Central memory CD8-positive, alpha-beta T cell (primary cell): ENCODE results near the gene PHLDB3.

Experiments
- ATAC-seq: fragments of 150-1000 bp; cut with Tn5 transposase; replicated peaks from 2 replicates; pipeline ENCODE4 v1.10.0; 2022; ENCODE audit warnings: mild to moderate bottlenecking, moderate FRiP score, moderate number of reproducible peaks; ENCODE audit not compliant: poor library complexity, severe bottlenecking; ENCODE audit errors: extremely low read depth
- DNase-seq, 2 donors: peaks; one replicate each; pipeline ENCODE4 v3.0.0; 2021; ENCODE audit warnings: low spot score in 2 of 2
- H3K27ac Mint-ChIP-seq: one replicate; pipeline ENCODE4 v1.8.0; 2022; ENCODE audit warnings: low read depth, mild to moderate bottlenecking, moderate library complexity, mixed read lengths
- H3K27me3 Mint-ChIP-seq: one replicate; pipeline ENCODE4 v1.8.0; 2022; ENCODE audit warnings: mixed read lengths
- H3K36me3 Mint-ChIP-seq: one replicate; pipeline ENCODE4 v1.8.0; 2022; ENCODE audit warnings: mild to moderate bottlenecking, moderate library complexity, mixed read lengths; ENCODE audit not compliant: insufficient read depth
- H3K4me1 Mint-ChIP-seq: one replicate; pipeline ENCODE4 v1.8.0; 2022; ENCODE audit warnings: mixed read lengths
- H3K4me3 Mint-ChIP-seq: one replicate; pipeline ENCODE4 v1.8.0; 2022; ENCODE audit warnings: mild to moderate bottlenecking, moderate library complexity, mixed read lengths
- H3K9me3 Mint-ChIP-seq: one replicate; pipeline ENCODE4 v1.8.0; 2022; ENCODE audit warnings: mixed read lengths

The PHLDB3 gene

GRCh38 chr19:43540381-43540780 is 35.8 kb upstream of the PHLDB3 start:
- Mint-ChIP-seq H3K4me3 (no peak overlapping the region), H3K27me3 (no peaks in the 10 kb centered on the region), H3K9me3 (peaks cover 11% of the 10 kb centered on the region), H3K27ac (no peak overlapping the region), H3K36me3 (peaks cover 15% of the 10 kb centered on the region), H3K4me1 (peaks cover 3% of the 10 kb centered on the region)
- ATAC-seq (no peak), DNase-seq (no peak)

- ATAC-seq (no peak), DNase-seq (no peak)
- Mint-ChIP-seq H3K27me3 (no peaks in the 10 kb centered on the region), H3K27ac (no peak overlapping the region), H3K9me3 (peaks cover 11% of the 10 kb centered on the region), H3K4me3 (no peak overlapping the region), H3K36me3 (peaks cover 16% of the 10 kb centered on the region), H3K4me1 (peaks cover 9% of the 10 kb centered on the region)
These were observed 34.4 kb upstream of the PHLDB3 start for GRCh38 chr19:43538922-43539321.

- Mint-ChIP-seq H3K36me3 (peaks cover 11% of the 10 kb centered on the region), H3K27ac (peak overlapping the region; percentile 82), H3K4me3 (peak overlapping the region; percentile 25), H3K27me3 (no peaks in the 10 kb centered on the region), H3K9me3 (peaks cover 11% of the 10 kb centered on the region), H3K4me1 (peaks cover 23% of the 10 kb centered on the region)
- no peak for DNase-seq
- ATAC-seq = no peak
These were observed 30.5 kb upstream of the PHLDB3 start for GRCh38 chr19:43534816-43535761.

- peaks cover 23% of the 10 kb centered on the region for H3K4me1 Mint-ChIP-seq
- peak overlapping the region; percentile 89 for H3K27ac Mint-ChIP-seq
- DNase-seq = no peak
- H3K9me3 Mint-ChIP-seq = peaks cover 10% of the 10 kb centered on the region
- H3K4me3 Mint-ChIP-seq = peak overlapping the region; percentile 89
- peaks cover 11% of the 10 kb centered on the region for H3K36me3 Mint-ChIP-seq
- ATAC-seq = no peak
- no peaks in the 10 kb centered on the region for H3K27me3 Mint-ChIP-seq
These were observed 29.8 kb upstream of the PHLDB3 start for GRCh38 chr19:43534305-43534815.

- Mint-ChIP-seq H3K27ac (peak overlapping the region; percentile 89), H3K36me3 (peaks cover 11% of the 10 kb centered on the region), H3K4me1 (peaks cover 23% of the 10 kb centered on the region), H3K4me3 (peak overlapping the region; percentile 89), H3K9me3 (peaks cover 5% of the 10 kb centered on the region), H3K27me3 (no peaks in the 10 kb centered on the region)
- peak; percentile 91 to 92 for DNase-seq
- peak; percentile 75 for ATAC-seq
These were observed 29.2 kb upstream of the PHLDB3 start for GRCh38 chr19:43533546-43534304.

GRCh38 chr19:43532962-43533545 is 28.5 kb upstream of the PHLDB3 start, which contains the start of gene ZNF575:
TSS of gene ZNF575 (plus strand) at chr19:43533188. CDS start at chr19:43534423, 1,235 bp downstream.
- Mint-ChIP-seq H3K36me3 (peaks cover 10% of the 10 kb centered on the region), H3K4me3 (peak within 1 kb of the TSS; percentile 89), H3K9me3 (no peaks in the 10 kb centered on the region), H3K27ac (peak within 1 kb of the TSS; percentile 89), H3K27me3 (no peaks in the 10 kb centered on the region), H3K4me1 (peaks cover 23% of the 10 kb centered on the region)
- ATAC-seq (peak; percentile 62), DNase-seq (peak; percentile 59 to 64)

GRCh38 chr19:43532571-43532961 is 28.0 kb upstream of the PHLDB3 start:
- Mint-ChIP-seq H3K36me3 (peaks cover 10% of the 10 kb centered on the region), H3K27me3 (no peaks in the 10 kb centered on the region), H3K4me3 (peak overlapping the region; percentile 89), H3K9me3 (no peaks in the 10 kb centered on the region), H3K27ac (peak overlapping the region; percentile 89), H3K4me1 (peaks cover 23% of the 10 kb centered on the region)
- ATAC-seq (peak; percentile 18), DNase-seq (no peak)

GRCh38 chr19:43527860-43528622 is 23.5 kb upstream of the PHLDB3 start:
- Mint-ChIP-seq H3K4me1 (peaks cover 37% of the 10 kb centered on the region), H3K36me3 (no peaks in the 10 kb centered on the region), H3K27ac (peak overlapping the region; percentile 82), H3K4me3 (peak overlapping the region; percentile 70), H3K9me3 (no peaks in the 10 kb centered on the region), H3K27me3 (no peaks in the 10 kb centered on the region)
- DNase-seq (no peak), ATAC-seq (no peak)

- no peaks in the 10 kb centered on the region for H3K36me3 Mint-ChIP-seq
- H3K27me3 Mint-ChIP-seq = no peaks in the 10 kb centered on the region
- H3K27ac Mint-ChIP-seq = peak within 1 kb of the TSS; percentile 82
- peak within 1 kb of the TSS; percentile 70 for H3K4me3 Mint-ChIP-seq
- no peaks in the 10 kb centered on the region for H3K9me3 Mint-ChIP-seq
- DNase-seq = peak; percentile 34 to 39
- peak; percentile 74 for ATAC-seq
- H3K4me1 Mint-ChIP-seq = peaks cover 30% of the 10 kb centered on the region
These were observed 22.6 kb upstream of the PHLDB3 start, which contains the start of gene ETHE1 for GRCh38 chr19:43526884-43527859. TSS of gene ETHE1 (minus strand) at chr19:43527201. CDS start at chr19:43527177, 24 bp downstream.

GRCh38 chr19:43525836-43526771 is 21.6 kb upstream of the PHLDB3 start:
- peak; percentile 26 for ATAC-seq
- Mint-ChIP-seq H3K4me3 (peak overlapping the region; percentile 70), H3K27ac (peak overlapping the region; percentile 82), H3K9me3 (no peaks in the 10 kb centered on the region), H3K4me1 (peaks cover 30% of the 10 kb centered on the region), H3K36me3 (no peaks in the 10 kb centered on the region), H3K27me3 (no peaks in the 10 kb centered on the region)
- DNase-seq = no peak
